Measurements from ENCODE around the gene TTC23.

GRCh38 chr15:99102332-99103235 is 146.8 kb downstream of the TTC23 start:
- TF ChIP-seq CTCF (IDR thresholded peaks at IDR 0.05) = no peak
- no peak for TF ChIP-seq POLR2A (IDR thresholded peaks at IDR 0.05)

Measured in thyroid gland (tissue), 4 donors.